ENCODE data around the gene CEP41.

DNA sequence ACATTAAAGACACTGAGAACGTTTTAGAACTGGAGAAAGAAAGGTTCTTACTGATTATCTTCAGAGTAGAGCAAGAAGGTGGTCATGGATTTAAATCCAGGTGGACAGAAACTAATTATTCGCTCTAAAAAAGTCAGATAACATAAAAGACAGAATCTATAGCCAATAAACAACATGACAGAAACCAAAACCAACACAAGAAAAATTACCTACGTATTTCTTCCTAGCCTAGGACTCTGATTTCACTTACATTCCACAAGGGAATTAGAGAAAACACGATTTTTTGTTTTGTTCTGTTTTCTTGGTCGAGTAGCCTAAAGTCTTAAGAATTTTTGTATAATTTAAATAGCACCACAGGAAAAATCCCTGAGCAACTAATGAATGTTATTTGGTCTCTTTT is 45.4 kb downstream of the CEP41 start:
- TF ChIP-seq, protein P1, sequence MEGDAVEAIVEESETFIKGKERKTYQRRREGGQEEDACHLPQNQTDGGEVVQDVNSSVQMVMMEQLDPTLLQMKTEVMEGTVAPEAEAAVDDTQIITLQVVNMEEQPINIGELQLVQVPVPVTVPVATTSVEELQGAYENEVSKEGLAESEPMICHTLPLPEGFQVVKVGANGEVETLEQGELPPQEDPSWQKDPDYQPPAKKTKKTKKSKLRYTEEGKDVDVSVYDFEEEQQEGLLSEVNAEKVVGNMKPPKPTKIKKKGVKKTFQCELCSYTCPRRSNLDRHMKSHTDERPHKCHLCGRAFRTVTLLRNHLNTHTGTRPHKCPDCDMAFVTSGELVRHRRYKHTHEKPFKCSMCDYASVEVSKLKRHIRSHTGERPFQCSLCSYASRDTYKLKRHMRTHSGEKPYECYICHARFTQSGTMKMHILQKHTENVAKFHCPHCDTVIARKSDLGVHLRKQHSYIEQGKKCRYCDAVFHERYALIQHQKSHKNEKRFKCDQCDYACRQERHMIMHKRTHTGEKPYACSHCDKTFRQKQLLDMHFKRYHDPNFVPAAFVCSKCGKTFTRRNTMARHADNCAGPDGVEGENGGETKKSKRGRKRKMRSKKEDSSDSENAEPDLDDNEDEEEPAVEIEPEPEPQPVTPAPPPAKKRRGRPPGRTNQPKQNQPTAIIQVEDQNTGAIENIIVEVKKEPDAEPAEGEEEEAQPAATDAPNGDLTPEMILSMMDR (IDR thresholded peaks at IDR 0.05) = no peak
- TF ChIP-seq EZH2phosphoT487 (IDR thresholded peaks at IDR 0.05) = no peak
